ENCODE data around the gene MGLL. TPM values are rescaled to one million over a fixed set of nuclear protein-coding genes. Genes with fewer than 3 reads are reported as not detected.

The MGLL gene
- total RNA-seq, 1 experiment from 2014 or later, result 95.0 TPM

GRCh38 chr3:127835993-127836882 lies 13.9 kb upstream of the MGLL start:
- no peak for DNase-seq (ENCODE audit: low spot score)

GRCh38 chr3:127834771-127835170 lies 12.5 kb upstream of the MGLL start:
- no peak for DNase-seq (ENCODE audit: low spot score)

GRCh38 chr3:127833281-127834032 lies 11.1 kb upstream of the MGLL start:
- DNase-seq (ENCODE audit: low spot score), result no peak

- DNase-seq (ENCODE audit: low spot score), result peak; percentile 68
Measured at GRCh38 chr3:127831723-127832172, 9.4 kb upstream of the MGLL start.

GRCh38 chr3:127829537-127829936 lies 7.2 kb upstream of the MGLL start:
- DNase-seq (ENCODE audit: low spot score), result no peak

- no peak for DNase-seq (ENCODE audit: low spot score)
Measured at GRCh38 chr3:127827808-127828207, 5.5 kb upstream of the MGLL start.

- no peak for DNase-seq (ENCODE audit: low spot score)
Measured at GRCh38 chr3:127825756-127826155, 3.4 kb upstream of the MGLL start.

- DNase-seq (ENCODE audit: low spot score), result no peak
Measured at GRCh38 chr3:127824151-127824825, 2.0 kb upstream of the MGLL start.

- no peak for DNase-seq (ENCODE audit: low spot score)
Measured at GRCh38 chr3:127823426-127823857, 1.1 kb upstream of the MGLL start.

GRCh38 chr3:127822682-127823425 lies 539 bp upstream of the MGLL start:
- peak; percentile 56 for DNase-seq (ENCODE audit: low spot score)

- peak; percentile 64 for DNase-seq (ENCODE audit: low spot score)
Measured at GRCh38 chr3:127821394-127821793, 921 bp downstream of the MGLL start.

- DNase-seq (ENCODE audit: low spot score), result peak; percentile 90
Measured at GRCh38 chr3:127820826-127821313, 1.4 kb downstream of the MGLL start.

GRCh38 chr3:127820221-127820825 lies 2.0 kb downstream of the MGLL start:
- peak; percentile 90 for DNase-seq (ENCODE audit: low spot score)

- no peak for DNase-seq (ENCODE audit: low spot score)
Measured at GRCh38 chr3:127819656-127820055, 2.7 kb downstream of the MGLL start.

GRCh38 chr3:127819086-127819485 lies 3.2 kb downstream of the MGLL start:
- peak; percentile 43 for DNase-seq (ENCODE audit: low spot score)

- peak; percentile 81 for DNase-seq (ENCODE audit: low spot score)
Measured at GRCh38 chr3:127817406-127817841, 4.9 kb downstream of the MGLL start.

GRCh38 chr3:127816783-127817405 lies 5.4 kb downstream of the MGLL start:
- no peak for DNase-seq (ENCODE audit: low spot score)

GRCh38 chr3:127815641-127816605 lies 6.4 kb downstream of the MGLL start:
- DNase-seq (ENCODE audit: low spot score), result peak; percentile 82

- no peak for DNase-seq (ENCODE audit: low spot score)
Measured at GRCh38 chr3:127815001-127815400, 7.3 kb downstream of the MGLL start.
